RWPE2 (cell line): ENCODE measurements around the gene FBXW8.

Source experiments
- ATAC-seq: fragments of 200-7000 bp; cut with Tn5 transposase; 3 replicates; pipeline ENCODE4 v1.9.1; 2021; ENCODE audit warnings: low read depth
- DNase-seq: peaks from one replicate; pipeline ENCODE4 v3.0.0-alpha.2; 2020; ENCODE audit warnings: low spot score
- H3K27ac ChIP-seq: fragments of 450-650 bp; 2 replicates; pipeline ENCODE4 v1.5.1; 2017; ENCODE audit warnings: mild to moderate bottlenecking; ENCODE audit not compliant: poor library complexity, severe bottlenecking
- H3K27me3 ChIP-seq: fragments of 250-450 bp; sonication (Bioruptor Pico); 2 replicates; pipeline ENCODE4 v1.5.1; 2021; ENCODE audit warnings: mild to moderate bottlenecking, moderate library complexity; ENCODE audit not compliant: insufficient read depth, poor library complexity, severe bottlenecking
- H3K36me3 ChIP-seq: fragments of 250-450 bp; sonication (Bioruptor Pico); 2 replicates; pipeline ENCODE4 v1.5.1; 2020; ENCODE audit warnings: low read depth, mild to moderate bottlenecking, moderate library complexity
- H3K4me1 ChIP-seq: fragments of 250-450 bp; sonication (Bioruptor Pico); 2 replicates; pipeline ENCODE4 v1.5.1; 2021; ENCODE audit warnings: mild to moderate bottlenecking, moderate library complexity; ENCODE audit not compliant: insufficient read depth, poor library complexity, severe bottlenecking
- H3K4me3 ChIP-seq: fragments of 250-450 bp; sonication (Bioruptor Pico); 2 replicates; pipeline ENCODE4 v1.5.1; 2021; ENCODE audit warnings: mild to moderate bottlenecking, moderate library complexity; ENCODE audit not compliant: severe bottlenecking
- H3K9me3 ChIP-seq: fragments of 250-450 bp; sonication (Bioruptor Pico); 2 replicates; pipeline ENCODE4 v1.5.1; 2021; ENCODE audit warnings: mild to moderate bottlenecking, moderate library complexity; ENCODE audit not compliant: severe bottlenecking
- TF ChIP-seq, protein P1 (sequence below): fragments of 450-650 bp; IDR thresholded peaks from one replicate; pipeline ENCODE4 v1.5.1; 2017; ENCODE audit warnings: mild to moderate bottlenecking, moderate library complexity; ENCODE audit not compliant: poor library complexity, severe bottlenecking

Gene FBXW8

GRCh38 chr12:116959198-116959460, 48.4 kb downstream of the FBXW8 start:
- Histone ChIP-seq H3K9me3 (no peaks in the 10 kb centered on the region), H3K27me3 (no peaks in the 10 kb centered on the region), H3K27ac (no peak overlapping the region), H3K4me1 (no peaks in the 10 kb centered on the region), H3K36me3 (peaks cover 3% of the 10 kb centered on the region), H3K4me3 (no peak overlapping the region)
- DNase-seq (no peak), ATAC-seq (no peak)
- TF ChIP-seq, protein P1, sequence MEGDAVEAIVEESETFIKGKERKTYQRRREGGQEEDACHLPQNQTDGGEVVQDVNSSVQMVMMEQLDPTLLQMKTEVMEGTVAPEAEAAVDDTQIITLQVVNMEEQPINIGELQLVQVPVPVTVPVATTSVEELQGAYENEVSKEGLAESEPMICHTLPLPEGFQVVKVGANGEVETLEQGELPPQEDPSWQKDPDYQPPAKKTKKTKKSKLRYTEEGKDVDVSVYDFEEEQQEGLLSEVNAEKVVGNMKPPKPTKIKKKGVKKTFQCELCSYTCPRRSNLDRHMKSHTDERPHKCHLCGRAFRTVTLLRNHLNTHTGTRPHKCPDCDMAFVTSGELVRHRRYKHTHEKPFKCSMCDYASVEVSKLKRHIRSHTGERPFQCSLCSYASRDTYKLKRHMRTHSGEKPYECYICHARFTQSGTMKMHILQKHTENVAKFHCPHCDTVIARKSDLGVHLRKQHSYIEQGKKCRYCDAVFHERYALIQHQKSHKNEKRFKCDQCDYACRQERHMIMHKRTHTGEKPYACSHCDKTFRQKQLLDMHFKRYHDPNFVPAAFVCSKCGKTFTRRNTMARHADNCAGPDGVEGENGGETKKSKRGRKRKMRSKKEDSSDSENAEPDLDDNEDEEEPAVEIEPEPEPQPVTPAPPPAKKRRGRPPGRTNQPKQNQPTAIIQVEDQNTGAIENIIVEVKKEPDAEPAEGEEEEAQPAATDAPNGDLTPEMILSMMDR, result no peak

DNA sequence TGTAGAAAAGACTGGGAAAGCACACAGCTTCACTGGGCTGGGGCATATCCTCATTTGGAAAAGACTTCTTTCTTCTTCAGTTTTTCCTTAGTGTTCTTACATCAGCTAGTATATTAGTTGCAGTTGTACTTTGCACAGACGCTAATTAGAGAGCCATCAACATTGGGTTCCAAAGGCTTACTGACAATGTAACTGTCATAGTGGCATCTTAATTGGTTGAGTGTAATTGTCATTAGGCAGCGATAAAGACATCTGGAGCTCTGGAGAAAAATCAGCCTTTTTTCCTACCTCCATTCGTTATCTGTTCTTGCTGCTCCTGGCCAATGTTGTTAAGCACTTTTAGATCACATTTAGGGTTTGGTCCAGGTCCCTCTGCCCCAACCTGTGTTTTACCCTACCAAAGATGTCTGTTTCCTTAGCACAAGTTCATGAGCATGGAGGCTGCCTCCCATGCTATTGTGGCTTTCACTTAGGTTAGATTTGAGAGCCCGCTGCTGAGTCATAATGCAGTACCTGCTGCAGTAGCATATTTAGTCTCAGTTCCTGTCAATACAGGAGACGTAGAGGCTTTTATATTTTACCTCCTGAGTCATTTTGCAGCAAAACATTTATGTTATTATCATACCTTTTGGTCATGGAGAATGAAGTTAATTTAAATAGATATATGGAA, 49.2 kb downstream of the FBXW8 start:
- H3K4me1 ChIP-seq, result no peaks in the 10 kb centered on the region
- ATAC-seq (no peak), DNase-seq (no peak)
- no peaks in the 10 kb centered on the region for H3K27me3 ChIP-seq
- TF ChIP-seq, protein P1, result no peak
- H3K9me3 ChIP-seq, result no peaks in the 10 kb centered on the region
- no peak overlapping the region for H3K27ac ChIP-seq
- no peak overlapping the region for H3K4me3 ChIP-seq
- peaks cover 5% of the 10 kb centered on the region for H3K36me3 ChIP-seq

DNA sequence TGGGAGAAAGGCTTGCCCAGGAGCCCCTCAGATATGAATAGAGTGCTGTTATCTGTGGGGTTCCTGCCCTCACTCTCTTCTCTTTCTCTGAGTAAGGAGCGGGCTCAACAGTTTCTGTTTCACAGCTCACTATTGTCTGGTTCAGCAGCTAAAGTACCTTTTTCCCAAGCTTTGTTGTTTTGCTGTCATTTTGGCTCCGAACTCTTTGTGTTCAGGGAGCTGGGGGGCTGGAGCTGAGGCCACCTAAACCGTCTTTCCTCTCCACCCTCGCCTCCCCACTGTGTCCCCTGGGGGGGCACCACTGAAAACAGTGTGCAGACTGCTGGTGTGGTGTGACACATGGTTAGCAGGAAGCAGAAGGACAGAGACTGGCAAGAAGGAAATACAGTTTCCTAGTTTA, 51.4 kb downstream of the FBXW8 start:
- H3K27ac ChIP-seq, result no peak overlapping the region
- DNase-seq (no peak), ATAC-seq (no peak)
- H3K9me3 ChIP-seq, result no peaks in the 10 kb centered on the region
- peaks cover 7% of the 10 kb centered on the region; the same call in 1 of the 2 replicates for H3K36me3 ChIP-seq
- no peaks in the 10 kb centered on the region for H3K27me3 ChIP-seq
- no peaks in the 10 kb centered on the region for H3K4me1 ChIP-seq
- no peak overlapping the region for H3K4me3 ChIP-seq
- TF ChIP-seq, protein P1, result no peak

DNA sequence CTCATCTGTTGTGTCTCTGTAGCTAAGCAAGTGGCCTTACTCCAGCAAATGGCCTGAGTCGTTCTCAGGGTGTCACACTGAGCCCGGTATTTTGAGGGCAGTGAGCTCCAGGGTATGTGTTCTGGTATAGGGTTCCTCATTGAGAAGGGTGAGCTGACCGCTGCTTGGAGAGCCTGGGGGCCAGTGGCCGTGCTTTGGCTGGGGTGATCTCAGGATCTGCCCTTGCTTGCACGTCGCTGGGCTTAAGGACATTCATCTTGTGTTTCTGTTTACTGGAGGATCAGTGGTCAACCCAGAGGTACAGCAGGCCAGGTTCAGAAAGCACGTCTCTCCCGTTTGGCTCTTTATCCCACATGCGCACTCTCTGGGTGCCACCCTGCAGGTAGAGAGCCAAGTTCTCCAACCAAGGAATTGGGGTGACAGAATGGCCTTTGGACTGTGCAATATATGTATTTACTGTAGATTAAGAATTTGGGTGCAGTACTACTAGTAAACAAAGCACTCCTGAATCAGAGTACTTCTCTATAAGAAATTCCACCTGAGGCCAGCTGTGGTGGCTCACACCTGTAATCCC, 52.1 kb downstream of the FBXW8 start:
- DNase-seq, result no peak
- TF ChIP-seq, protein P1, result no peak
- no peaks in the 10 kb centered on the region for H3K4me1 ChIP-seq

More for the DNA sequence above, 52.1 kb downstream of the FBXW8 start:
- peaks cover 7% of the 10 kb centered on the region; the same call in 1 of the 2 replicates for H3K36me3 ChIP-seq
- H3K4me3 ChIP-seq, result no peak overlapping the region
- H3K27ac ChIP-seq, result no peak overlapping the region
- no peaks in the 10 kb centered on the region for H3K9me3 ChIP-seq
- no peaks in the 10 kb centered on the region for H3K27me3 ChIP-seq
- ATAC-seq, result no peak
